Activated gamma-delta T cell treated with Interleukin-2 at 50 U/mL for 16 hours (primary cell): ENCODE results near the gene LRRC56.

Experiments
- DNase-seq: peaks from one replicate; pipeline ENCODE4 v3.0.0-alpha.2; 2020

Gene LRRC56

GRCh38 chr11:544817-545166 is 7.5 kb downstream of the LRRC56 start:
- DNase-seq = no peak

DNA sequence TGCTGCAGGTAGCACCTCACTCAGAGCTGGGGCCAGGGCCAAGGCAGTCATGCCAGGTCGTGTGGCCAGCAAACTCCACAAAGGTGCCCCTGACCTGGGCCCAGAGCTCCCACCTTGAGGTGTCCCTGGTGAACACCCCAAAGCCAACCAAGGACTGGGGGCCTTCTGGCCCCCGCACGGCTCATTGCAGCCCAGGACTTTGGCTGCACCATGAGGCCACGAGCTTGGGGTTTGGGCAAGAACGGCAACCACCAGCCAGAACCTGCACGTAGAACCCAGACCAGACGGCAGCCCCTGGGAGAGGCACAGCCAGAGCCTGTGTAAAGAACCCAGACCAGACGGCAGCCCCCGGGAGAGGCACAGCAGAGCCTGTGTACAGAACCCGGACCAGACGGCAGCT is 7.8 kb downstream of the LRRC56 start:
- no peak for DNase-seq

DNA sequence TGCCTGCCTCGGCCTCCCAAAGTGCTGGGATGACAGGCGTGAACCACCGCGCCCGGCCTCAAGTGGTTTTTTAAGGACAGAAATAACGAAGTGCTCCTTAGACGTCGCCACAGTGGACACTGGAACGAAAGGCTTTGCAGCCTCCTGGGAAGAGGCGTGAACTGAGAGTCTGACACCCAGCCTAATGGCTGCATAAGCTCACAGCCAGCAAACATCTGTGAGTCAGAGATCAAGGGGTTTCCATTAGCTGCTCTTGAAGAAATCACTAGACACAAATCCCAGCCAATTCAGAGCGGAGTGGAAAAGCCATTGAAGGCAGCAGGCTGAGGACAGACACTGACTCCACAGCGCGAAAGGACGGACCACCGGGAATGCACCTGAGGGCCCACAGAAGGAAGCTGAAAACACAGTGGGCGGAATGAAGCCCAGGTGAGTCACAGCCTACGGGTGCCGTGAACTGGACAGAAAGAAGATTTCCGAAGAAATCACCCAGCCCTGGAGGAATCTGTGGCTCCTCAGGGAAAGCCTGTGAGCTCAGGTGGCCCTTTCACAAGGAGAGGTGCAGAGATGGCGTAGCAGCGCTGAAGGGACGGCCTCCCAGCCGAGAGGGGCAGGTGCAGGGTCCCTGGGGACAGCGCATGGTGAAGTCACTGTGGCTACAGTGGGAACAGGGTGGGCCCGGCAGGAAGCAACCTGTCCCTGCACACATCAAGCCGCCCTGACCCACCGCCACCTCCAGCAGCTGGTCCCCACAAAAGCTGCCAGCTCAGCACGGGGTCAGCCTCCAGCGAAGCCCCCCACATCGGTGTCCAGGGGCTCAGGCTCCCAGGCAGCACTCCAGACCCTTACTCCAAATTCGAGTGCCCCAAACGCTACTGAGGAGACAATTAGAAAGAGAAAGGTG is 11.6 kb downstream of the LRRC56 start:
- DNase-seq = no peak

GRCh38 chr11:550021-550745 is 12.9 kb downstream of the LRRC56 start:
- no peak for DNase-seq

DNA sequence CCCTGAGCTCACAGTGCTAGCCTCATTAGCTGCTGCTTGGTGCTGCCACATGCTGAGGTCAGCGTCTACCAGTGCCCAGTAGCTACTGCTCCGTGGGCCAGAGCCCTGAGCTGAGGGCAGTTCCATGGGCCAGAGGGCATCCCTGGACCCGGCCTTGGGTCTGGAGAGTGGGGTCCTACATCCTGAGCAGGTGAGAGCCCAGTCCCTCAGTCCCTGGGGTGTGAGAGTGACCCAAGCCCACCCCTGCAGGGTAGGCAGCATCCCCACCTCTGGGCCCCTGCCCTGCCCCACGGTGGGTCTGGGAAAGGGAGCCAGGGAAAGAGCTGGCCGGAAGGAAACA is 13.4 kb downstream of the LRRC56 start:
- no peak for DNase-seq

DNA sequence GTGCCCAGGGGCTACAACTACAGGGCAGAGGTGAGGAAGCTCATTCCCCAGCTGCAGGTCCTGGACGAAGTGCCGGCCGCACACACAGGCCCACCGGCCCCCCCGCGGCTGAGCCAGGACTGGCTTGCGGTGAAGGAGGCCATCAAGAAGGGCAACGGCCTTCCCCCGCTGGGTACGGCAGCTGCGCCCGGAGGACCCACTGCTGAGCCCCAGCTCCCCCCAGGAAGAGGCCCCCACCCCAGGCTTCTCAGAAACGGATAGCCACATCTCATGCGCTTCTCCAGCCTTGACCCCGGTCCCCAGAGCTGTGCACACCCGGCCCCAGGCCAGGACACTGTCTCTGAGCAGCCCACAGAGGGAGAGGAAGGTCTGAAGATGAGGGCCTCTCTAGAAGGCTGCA is 13.8 kb downstream of the LRRC56 start:
- no peak for DNase-seq

DNA sequence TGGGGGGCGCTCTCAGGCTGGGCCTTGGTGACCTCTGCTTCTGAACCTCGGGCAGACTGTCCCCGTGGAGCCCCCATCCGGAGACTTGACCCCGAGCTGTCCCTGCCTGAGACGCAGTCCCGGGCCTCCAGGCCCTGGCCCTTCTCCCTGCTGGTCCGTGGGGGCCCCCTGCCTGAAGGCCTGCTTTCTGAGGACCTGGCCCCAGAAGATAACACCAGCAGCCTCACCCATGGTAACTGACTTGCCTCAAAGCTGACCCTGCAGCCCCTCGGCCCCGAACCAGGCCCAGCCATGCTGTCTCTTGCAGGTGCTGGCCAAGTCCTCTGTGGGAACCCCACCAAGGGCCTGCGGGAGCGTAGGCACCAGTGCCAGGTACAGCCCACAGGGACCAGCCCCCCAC is 14.3 kb downstream of the LRRC56 start:
- no peak for DNase-seq

- no peak for DNase-seq
Observed at GRCh38 chr11:553083-553987, 16.0 kb downstream of the LRRC56 start.

DNA sequence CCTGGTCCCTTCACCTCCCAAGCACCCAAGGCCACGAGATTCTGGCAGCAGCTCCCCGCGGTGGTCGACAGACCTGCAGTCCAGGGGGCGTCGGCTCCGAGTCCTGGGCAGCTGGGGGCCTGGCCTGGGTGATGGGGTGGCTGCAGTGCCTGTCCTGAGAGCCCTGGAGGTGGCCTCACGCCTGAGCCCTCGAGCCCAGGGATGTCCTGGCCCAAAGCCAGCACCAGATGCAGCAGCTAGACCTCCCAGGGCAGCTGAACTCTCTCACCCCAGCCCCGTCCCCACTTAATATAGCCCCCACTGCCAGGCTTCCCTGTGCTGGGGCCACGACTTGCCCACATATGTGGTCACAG is 16.6 kb downstream of the LRRC56 start:
- no peak for DNase-seq

- DNase-seq = peak; percentile 76
Observed at GRCh38 chr11:554428-555226, 17.3 kb downstream of the LRRC56 start.

DNA sequence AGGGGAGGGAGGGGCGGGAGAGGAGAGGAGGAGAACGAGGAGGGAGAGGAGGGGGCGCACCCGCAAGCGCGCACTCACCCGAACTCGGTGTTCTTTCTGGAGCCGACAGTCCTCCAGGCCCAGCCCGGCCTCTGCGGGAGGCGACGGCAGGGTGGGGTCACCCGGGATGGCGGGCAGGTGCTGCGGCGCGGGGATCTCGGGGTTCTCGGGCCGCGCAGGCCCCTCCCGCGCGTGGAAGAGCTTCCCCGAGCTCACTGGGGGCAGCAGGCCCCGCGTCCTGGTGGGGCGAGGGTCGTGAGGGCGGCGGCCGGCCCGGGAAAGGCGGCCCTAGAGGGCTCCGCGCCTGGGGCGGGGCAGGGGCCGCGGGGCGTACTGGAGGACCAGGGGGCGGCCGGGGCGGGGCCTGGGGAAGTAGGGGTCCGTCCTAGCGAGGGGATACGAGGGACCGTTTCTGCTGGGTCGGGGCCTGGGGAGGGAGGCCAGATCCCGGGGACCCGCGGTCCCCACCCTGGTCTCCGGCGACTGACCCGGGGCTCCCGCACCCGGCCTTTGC is 18.0 kb downstream of the LRRC56 start:
- DNase-seq = no peak

DNA sequence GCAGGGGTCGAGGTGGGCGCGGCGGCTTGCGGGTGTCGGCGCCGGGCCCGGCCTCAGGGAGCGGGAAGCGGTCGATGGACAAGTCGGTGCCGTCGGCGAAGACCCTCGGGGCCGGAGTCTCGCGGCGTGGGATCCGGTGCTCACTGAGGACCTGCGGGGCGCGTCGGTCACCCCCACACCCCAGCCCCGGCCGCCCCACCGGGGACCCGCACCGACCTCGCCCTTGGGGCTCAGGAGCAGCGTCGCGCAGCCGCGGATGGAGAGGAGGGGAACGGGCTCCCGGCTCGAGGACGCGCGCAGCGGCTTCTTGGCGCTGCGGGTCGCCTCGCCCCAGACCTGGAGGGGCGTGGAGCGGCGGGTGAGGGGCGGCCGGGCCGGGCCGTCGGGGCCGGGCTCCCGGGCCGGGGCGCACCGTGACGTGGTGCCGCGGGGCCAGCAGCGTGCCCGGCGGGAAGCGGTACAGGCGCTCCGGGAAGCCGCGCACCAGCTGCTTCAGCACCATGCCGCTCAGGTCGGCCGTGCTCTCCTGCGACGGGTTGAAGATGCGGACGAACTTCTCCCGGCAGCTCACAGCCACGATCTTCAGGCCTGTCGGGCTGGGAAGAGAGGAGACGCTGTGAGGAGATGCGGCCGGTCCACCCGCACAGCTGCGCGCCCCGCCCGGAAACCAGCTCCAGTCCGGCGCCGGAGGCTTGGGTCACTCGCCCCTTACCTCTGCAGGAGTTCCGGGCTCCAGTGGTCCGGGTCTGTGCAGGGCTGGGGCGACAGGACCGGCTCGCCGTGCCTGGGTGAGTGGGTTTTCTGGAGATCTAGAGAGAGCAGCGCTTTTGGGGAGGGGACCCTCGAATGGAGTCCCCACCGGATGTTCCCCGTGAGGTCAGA is 18.7 kb downstream of the LRRC56 start:
- no peak for DNase-seq

DNA sequence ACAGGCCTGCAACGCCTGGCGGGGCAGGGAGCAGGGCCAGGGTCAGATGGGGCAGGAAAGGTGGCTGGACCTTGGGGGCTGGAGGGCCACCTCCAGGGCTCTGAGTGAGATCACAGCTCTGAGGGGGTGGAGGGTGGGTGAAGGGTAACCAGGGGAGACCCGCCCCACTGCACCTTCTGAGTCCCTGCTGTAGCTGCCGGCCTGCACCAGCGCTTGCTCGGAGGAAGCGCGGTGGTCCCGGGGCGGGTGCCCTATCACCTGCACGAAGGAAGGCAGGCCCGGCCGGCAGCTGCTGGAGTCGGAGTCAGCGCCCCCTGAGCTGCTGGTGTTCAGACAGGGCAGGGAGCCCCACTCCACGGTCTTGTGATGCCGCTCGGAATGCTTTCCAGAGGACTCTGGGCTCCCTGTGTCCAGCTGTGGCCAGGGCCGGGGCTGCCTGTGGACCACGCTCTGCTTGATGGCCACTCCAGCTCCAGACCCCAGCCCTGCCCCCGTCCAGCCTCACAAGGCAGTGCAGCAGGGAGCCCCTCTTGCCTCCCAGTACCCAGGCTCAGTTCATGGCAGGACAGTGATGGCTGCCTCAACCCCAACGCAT is 19.4 kb downstream of the LRRC56 start:
- DNase-seq = no peak

GRCh38 chr11:557328-558132 is 20.2 kb downstream of the LRRC56 start:
- no peak for DNase-seq

DNA sequence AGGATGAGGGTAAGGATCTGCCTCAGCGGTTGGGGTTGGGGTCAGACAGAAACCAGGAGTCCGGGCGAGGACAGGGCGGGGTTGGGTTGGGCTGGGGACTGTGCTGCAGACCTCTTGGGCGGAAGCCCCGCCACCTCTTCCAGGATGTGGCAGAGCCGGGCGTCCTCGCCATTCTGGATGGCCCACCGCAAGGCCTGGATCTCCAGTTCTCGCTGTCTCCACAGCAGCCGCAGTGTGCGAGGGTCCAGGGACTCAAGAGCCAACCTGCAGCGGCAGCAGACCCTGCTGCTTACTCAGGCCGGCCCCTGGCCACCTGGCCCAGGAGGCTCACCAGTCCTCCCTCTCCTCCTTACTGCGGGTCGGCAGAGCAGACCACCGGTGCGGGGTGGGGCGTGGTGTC is 21.2 kb downstream of the LRRC56 start:
- no peak for DNase-seq

GRCh38 chr11:559020-559620 is 21.8 kb downstream of the LRRC56 start:
- no peak for DNase-seq

DNA sequence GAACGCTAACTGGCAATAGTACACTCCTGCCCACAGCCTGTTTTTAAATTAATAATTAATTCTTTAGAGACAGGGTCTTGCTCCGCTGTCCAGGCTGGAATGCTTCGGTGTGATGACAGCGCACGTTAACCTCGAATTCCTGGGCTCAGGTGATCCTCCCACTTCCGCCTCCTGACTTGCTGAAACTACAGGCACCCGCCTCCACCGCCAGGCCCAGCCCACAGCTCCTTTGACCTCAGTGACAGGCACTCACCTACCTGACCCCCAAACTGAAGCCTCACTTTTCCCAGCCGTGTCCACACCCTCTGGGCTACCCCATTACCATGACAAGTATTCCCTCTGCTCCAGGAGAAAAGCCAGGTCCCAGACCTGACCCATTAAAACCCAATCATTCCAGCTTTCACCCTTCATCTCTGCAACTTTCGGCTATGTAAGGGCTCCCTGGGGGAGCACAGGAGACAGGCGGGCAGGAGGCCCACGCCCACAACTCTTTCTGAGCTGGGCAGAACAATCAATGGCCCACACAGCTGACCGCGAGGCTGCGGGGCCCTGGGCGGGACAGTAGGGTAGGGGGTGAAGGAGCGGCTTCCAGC is 22.5 kb downstream of the LRRC56 start:
- DNase-seq = no peak

DNA sequence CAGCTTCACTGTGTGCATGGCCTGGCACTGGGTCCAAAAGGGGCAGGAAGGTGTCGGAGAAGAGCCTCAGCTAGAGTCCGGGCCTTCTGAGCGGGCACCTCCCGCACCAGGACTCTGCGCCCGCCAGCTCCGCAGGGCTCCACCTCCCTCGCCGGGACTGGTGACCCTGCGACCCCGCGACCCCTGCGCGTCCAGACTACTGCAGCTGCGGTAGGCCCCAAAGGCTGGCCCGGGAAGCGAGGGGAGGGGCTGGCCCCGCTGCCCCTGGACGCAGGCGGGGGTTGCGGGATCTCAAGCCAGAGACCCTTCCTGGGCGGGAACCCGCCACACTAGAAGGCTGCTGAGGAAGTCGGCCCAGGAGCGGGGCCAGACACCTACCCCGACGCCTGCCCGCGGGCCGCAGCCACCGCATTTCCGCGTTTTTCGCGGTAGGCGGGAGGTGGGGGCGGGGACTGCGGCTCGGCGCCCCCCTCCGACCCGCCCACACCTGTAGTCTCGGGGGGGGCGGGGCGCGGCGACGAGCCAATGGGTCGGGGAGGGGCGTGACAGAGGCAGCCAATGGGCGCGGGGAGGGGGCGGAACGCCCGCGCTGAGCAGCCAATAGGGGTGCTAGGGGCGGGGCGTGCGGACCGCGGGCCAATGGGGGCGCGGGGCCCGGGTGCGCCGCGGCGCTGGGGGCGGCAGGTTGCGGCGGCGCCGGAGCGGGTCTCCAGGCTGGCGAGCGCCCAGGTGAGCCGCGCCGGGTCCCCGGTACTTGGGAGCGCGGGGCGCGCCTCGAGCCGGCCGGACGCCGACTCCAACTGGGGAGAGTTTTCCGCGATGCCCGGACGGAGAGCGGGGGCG is 23.2 kb downstream of the LRRC56 start, which contains the start of the genes LMNTD2 and RASSF7:
TSS of gene LMNTD2 (minus strand) at position 434 of the 843 bp plus-strand sequence. CDS start at position 412, 22 bp downstream.
TSS of gene RASSF7 (plus strand) at position 666 of the 843 bp plus-strand sequence. CDS start 799 bp downstream, outside the sequence.
- peak; percentile 96 for DNase-seq
